Tibial artery (tissue), 4 donors: ENCODE results near the gene ITLN1.

Experiments
- DNase-seq, 2 donors: peaks; one replicate each; pipeline ENCODE4 v3.0.0-alpha.2; 2019
- H3K27ac ChIP-seq, 2 donors: fragments of 200-600 bp; sonication (generic) in 1 of 2; 1 replicate in 1 of 2; 2 replicates in 1 of 2; pipeline ENCODE4 v1.5.1; 2018 to 2019; ENCODE audit warnings: mild to moderate bottlenecking in 1 of 2
- H3K27me3 ChIP-seq, 2 donors: fragments of 200-600 bp; sonication (generic) in 1 of 2; one replicate each; pipeline versions ENCODE4 v1.5.1 to v1.6.0; 2016 to 2019
- H3K36me3 ChIP-seq, 3 donors: fragments of 200-600 bp; sonication (generic) in 2 of 3; one replicate each; pipeline ENCODE4 v1.5.1; 2016 to 2019; ENCODE audit warnings: mild to moderate bottlenecking in 2 of 3
- H3K4me1 ChIP-seq, 4 donors: fragments of 200-600 bp; sonication (generic) in 2 of 4; 1 replicate in 3 of 4; 2 replicates in 1 of 4; pipeline ENCODE4 v1.5.1; 2016 to 2019
- H3K4me3 ChIP-seq, 2 donors: fragments of 200-600 bp; sonication (generic) in 1 of 2; 1 replicate in 1 of 2; 2 replicates in 1 of 2; pipeline ENCODE4 v1.5.1; 2018 to 2019; ENCODE audit warnings: mild to moderate bottlenecking in 2 of 2
- H3K9me3 ChIP-seq, 3 donors: fragments of 200-600 bp; sonication (generic) in 1 of 3; one replicate each; pipeline ENCODE4 v1.5.1; 2016 to 2019
- intact Hi-C: fragments of 100-400 bp; cut with DNase I; formaldehyde crosslinking; loops from one replicate; pipeline ENCODE4 v1.15.0; 2023; ENCODE audit warnings: low total_unique reads
- TF ChIP-seq, protein P1 (sequence below), 2 experiments: fragments of 200-600 bp in 1 of 2; fragments of 450-650 bp in 1 of 2; IDR thresholded peaks; one replicate each; pipeline ENCODE4 v1.5.1; 2017 to 2019; ENCODE audit warnings: antibody characterized with exemption in 2 of 2, mild to moderate bottlenecking in 1 of 2, moderate library complexity in 1 of 2

ITLN1 gene

DNA sequence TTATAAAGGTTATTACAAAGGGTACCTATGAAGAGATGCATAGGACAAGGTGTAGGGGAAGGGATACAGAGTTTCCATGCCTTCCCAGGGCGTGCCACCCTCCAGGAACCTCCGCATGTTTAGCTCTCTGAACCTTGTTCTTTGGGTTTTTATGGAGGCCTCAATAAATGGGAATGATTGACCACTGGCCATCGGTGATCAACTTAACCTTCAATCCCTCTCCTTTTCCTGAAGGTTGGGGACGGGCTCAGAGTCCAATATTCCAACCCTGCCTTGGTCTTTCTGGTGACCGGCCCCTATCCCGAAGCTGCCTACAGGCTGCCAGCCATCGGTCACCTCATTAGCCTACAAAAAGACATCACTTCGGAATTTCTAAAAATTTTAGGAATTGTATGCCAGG is 34.0 kb downstream of the ITLN1 start:
- TF ChIP-seq, protein P1, sequence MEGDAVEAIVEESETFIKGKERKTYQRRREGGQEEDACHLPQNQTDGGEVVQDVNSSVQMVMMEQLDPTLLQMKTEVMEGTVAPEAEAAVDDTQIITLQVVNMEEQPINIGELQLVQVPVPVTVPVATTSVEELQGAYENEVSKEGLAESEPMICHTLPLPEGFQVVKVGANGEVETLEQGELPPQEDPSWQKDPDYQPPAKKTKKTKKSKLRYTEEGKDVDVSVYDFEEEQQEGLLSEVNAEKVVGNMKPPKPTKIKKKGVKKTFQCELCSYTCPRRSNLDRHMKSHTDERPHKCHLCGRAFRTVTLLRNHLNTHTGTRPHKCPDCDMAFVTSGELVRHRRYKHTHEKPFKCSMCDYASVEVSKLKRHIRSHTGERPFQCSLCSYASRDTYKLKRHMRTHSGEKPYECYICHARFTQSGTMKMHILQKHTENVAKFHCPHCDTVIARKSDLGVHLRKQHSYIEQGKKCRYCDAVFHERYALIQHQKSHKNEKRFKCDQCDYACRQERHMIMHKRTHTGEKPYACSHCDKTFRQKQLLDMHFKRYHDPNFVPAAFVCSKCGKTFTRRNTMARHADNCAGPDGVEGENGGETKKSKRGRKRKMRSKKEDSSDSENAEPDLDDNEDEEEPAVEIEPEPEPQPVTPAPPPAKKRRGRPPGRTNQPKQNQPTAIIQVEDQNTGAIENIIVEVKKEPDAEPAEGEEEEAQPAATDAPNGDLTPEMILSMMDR (IDR thresholded peaks at IDR 0.05) = no peak
- no peak for DNase-seq

DNA sequence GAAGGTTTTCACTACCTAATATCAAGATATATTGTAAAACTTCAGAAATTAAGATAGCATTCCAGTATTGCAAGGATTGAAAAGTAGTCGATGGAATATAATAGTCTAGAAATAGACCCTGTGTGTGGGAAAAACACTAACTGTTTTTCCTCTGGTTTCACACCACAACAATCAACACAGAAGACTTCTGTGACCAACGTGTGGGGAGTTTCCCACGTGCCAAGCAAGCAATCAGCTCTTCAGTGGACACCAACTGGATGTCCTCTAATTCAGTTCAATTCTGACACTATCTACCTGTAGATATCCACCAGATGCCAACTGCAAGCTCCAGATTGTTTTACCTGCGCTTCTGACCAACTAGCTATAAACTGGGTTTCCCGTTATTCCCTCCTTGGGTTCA is 34.4 kb downstream of the ITLN1 start:
- H3K4me1 ChIP-seq = no peaks in the 10 kb centered on the region
- H3K36me3 ChIP-seq = no peaks in the 10 kb centered on the region
- intact Hi-C loops = no loop called here
- no peak overlapping the region for H3K27ac ChIP-seq
- no peak overlapping the region for H3K4me3 ChIP-seq
- no peaks in the 10 kb centered on the region for H3K9me3 ChIP-seq
- TF ChIP-seq, protein P1 (IDR thresholded peaks at IDR 0.05) = no peak
- no peaks in the 10 kb centered on the region for H3K27me3 ChIP-seq
- DNase-seq = no peak

More for the DNA sequence above, 34.0 kb downstream of the ITLN1 start:
- Histone ChIP-seq H3K9me3 (no peaks in the 10 kb centered on the region), H3K4me1 (no peaks in the 10 kb centered on the region), H3K27me3 (no peaks in the 10 kb centered on the region), H3K4me3 (no peak overlapping the region), H3K36me3 (no peaks in the 10 kb centered on the region), H3K27ac (no peak overlapping the region)
- intact Hi-C loops = no loop called here

DNA sequence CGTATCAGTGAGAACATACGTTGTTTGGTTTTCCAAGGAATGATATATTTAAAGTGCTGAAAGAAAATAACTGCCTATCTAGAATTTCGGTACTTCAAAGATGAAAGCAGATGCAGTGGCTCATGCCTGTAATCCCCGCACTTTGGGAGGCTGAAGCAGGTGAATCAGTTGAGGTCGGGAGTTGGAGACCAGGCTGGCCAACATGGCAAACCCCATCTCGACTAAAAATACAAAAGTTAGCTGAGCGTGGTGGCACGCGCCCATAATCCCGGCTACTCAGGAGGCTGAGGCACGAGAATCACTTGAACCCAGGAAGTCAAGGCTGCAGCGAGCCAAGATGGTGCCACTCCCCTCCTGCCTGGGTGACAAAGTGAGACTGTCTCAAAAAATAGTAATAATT is 38.7 kb downstream of the ITLN1 start:
- intact Hi-C loops = no loop called here
- no peak for DNase-seq
- H3K9me3 ChIP-seq = no peaks in the 10 kb centered on the region

DNA sequence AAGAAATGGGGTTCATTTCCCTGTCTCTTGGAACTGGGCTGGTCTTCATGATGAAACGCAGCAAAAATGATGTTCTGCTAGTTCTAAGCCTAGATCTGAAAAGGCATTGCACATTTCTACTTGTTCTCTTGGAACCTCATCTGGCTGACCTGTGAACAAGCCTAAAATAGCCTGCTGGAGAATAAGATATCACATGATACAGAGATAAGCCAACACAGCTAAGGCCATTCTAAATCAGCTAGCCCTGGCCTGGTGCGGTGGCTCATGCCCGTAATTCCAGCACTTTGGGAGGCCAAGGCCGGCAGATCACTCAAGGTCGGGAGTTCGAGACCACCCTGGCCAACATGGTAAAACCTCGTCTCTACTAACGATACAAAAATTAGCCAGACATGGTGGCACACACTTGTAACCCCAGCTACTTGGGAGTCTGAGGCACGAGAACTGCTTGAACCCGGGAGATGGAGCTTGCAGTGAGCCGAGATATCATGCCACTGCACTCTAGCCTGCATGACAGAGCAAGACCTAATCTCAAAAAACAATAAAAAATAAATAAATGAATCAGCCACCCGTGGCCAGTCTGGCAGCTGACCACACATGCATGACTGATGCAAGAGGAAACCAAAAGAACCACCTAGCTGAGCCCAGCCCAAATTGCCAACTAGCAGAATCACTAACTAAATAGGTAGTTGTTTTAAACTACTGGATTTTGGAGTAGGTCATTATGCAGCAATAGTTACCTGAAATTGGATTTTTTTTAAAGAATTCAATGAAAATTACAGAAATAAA is 40.3 kb downstream of the ITLN1 start:
- Histone ChIP-seq H3K4me3 (no peak overlapping the region), H3K9me3 (no peaks in the 10 kb centered on the region), H3K4me1 (no peaks in the 10 kb centered on the region), H3K27ac (no peak overlapping the region), H3K27me3 (no peaks in the 10 kb centered on the region), H3K36me3 (no peaks in the 10 kb centered on the region)
- intact Hi-C loops = no loop called here
- no peak for DNase-seq
- TF ChIP-seq, protein P1 (IDR thresholded peaks at IDR 0.05) = no peak

More for the DNA sequence above, 38.7 kb downstream of the ITLN1 start:
- no peak overlapping the region for H3K27ac ChIP-seq
- no peaks in the 10 kb centered on the region for H3K36me3 ChIP-seq
- H3K4me1 ChIP-seq = no peaks in the 10 kb centered on the region
- TF ChIP-seq, protein P1 (IDR thresholded peaks at IDR 0.05) = no peak
- H3K4me3 ChIP-seq = no peak overlapping the region
- no peaks in the 10 kb centered on the region for H3K27me3 ChIP-seq

DNA sequence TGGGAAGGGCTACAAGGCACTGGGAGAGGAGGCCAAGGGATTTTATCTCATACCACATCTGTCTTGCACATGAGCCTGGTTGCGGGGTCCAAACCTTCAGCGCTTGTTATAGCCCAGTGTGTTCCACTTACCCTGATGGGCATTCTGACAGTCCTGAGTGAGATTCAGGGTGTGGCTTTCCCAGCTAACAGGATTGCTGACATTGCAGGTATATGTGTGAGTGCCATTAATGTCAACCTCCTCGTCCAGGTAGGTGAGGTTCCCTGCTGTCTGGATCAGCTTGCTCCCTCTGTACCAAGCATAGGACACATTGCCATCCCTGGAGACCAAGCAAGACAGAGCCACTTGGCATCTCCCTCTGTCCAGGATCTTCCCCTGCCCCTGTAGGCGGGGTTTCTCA is 43.9 kb downstream of the ITLN1 start:
- H3K4me1 ChIP-seq = peaks cover 0 to 11% (median 4%) of the 10 kb centered on the region in 4 donors
- H3K27ac ChIP-seq = no peak overlapping the region
- H3K9me3 ChIP-seq = no peaks in the 10 kb centered on the region
- TF ChIP-seq, protein P1 (IDR thresholded peaks at IDR 0.05) = no peak
- H3K4me3 ChIP-seq = no peak overlapping the region
- H3K27me3 ChIP-seq = no peaks in the 10 kb centered on the region
- H3K36me3 ChIP-seq = no peaks in the 10 kb centered on the region
- no peak for DNase-seq
- intact Hi-C loops = no loop called here
